ENCODE data around the gene NABP2. TPM values are rescaled to one million over a fixed set of nuclear protein-coding genes. Genes with fewer than 3 reads are reported as not detected.
A peak's percentile ranks its signal among the peaks of the same experiment; 100 is the strongest.

Gene NABP2
- total RNA-seq, 1 experiment from 2014 or later = 49.0 TPM

DNA sequence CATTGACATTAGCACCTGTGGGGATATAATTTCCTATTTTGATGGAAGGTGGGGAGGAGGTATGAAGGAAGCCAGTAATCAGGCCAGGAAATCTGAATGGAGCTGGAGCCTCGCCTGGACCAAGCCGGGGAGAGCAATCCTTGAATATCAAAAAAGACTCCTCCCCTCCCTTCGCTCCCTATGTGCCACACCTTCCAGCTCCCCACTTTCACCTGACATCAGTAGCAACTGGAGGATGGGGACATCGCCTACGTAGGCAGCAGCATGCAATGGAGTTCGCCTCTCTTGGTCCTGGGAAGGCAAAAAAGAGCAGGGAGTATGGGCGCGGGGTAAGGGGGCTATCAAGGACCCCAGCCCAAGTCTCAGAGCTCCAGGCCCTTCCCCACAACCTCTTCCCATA is 32.9 kb downstream of the NABP2 start:
- no CpG with 5 or more reads among the region's 8 CpGs for WGBS (ENCODE audit: extremely low coverage, insufficient read length, low lambda C conversion rate)
- Mint-ChIP-seq H3K36me3 (ENCODE audit: insufficient read depth in 1 of 3, low read depth in 3 of 3) (peaks cover 34 to 46% (median 46%) of the 10 kb centered on the region in 3 experiments; a peak in 6 of 7 replicates), H3K27me3 (ENCODE audit: low read depth) (peaks cover 2% of the 10 kb centered on the region; the same call in 1 of the 2 replicates), H3K9me3 (no peaks in the 10 kb centered on the region; a peak in 1 of 5 replicates), H3K4me3 (peak overlapping the region; percentile 93 to 97), H3K27ac (peak overlapping the region in 2 of 3 experiments; percentile 39 to 82; a peak in 2 of 7 replicates), H3K4me1 (peaks cover 20% of the 10 kb centered on the region in 2 experiments)
- no peak overlapping the region for H4K5ac ChIP-seq (ENCODE audit: insufficient read length, low read depth, low read length)
- no peak overlapping the region for H3K9ac ChIP-seq (ENCODE audit: extremely low read depth, insufficient read length, low read length)
- H2BK5ac ChIP-seq (ENCODE audit: insufficient read length, low read length) = no peak overlapping the region
- H2BK12ac ChIP-seq (ENCODE audit: insufficient read length, low read depth, low read length) = no peak overlapping the region
- no peak overlapping the region for H3K23ac ChIP-seq (ENCODE audit: insufficient read length, low read depth, low read length)
- H4K8ac ChIP-seq (replicated peaks; ENCODE audit: insufficient read length, low read depth, low read length) = no peak overlapping the region
- no peaks in the 10 kb centered on the region for H3K27me3 ChIP-seq (ENCODE audit: insufficient read depth, low read length)
- H3K79me1 ChIP-seq (ENCODE audit: insufficient read depth, low read depth, low read length, poor library complexity, severe bottlenecking) = no peaks in the 10 kb centered on the region
- TF ChIP-seq, protein P1, sequence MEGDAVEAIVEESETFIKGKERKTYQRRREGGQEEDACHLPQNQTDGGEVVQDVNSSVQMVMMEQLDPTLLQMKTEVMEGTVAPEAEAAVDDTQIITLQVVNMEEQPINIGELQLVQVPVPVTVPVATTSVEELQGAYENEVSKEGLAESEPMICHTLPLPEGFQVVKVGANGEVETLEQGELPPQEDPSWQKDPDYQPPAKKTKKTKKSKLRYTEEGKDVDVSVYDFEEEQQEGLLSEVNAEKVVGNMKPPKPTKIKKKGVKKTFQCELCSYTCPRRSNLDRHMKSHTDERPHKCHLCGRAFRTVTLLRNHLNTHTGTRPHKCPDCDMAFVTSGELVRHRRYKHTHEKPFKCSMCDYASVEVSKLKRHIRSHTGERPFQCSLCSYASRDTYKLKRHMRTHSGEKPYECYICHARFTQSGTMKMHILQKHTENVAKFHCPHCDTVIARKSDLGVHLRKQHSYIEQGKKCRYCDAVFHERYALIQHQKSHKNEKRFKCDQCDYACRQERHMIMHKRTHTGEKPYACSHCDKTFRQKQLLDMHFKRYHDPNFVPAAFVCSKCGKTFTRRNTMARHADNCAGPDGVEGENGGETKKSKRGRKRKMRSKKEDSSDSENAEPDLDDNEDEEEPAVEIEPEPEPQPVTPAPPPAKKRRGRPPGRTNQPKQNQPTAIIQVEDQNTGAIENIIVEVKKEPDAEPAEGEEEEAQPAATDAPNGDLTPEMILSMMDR (conservative IDR thresholded peaks at IDR 0.05) = no peak
- no peaks in the 10 kb centered on the region for H3K79me2 ChIP-seq (ENCODE audit: insufficient read depth, low read length)
- no peak overlapping the region for H3K27ac ChIP-seq (ENCODE audit: insufficient read length, low read depth, low read length)
- no peaks in the 10 kb centered on the region for H4K20me1 ChIP-seq (ENCODE audit: control insufficient read depth, insufficient read depth, insufficient read length)
- no peak overlapping the region for H3K18ac ChIP-seq (ENCODE audit: insufficient read length, low read depth, low read length)
- no peak overlapping the region for H2AFZ ChIP-seq (ENCODE audit: low read length)
- H3K4me1 ChIP-seq (ENCODE audit: insufficient read depth, low read length) = no peaks in the 10 kb centered on the region
- no peak overlapping the region for H3K4ac ChIP-seq (ENCODE audit: low read depth, low read length)
- H2BK20ac ChIP-seq (ENCODE audit: low read depth, low read length, poor library complexity, severe bottlenecking) = no peak overlapping the region
- no peaks in the 10 kb centered on the region for H3K23me2 ChIP-seq (ENCODE audit: insufficient read length, low read depth, low read length, poor library complexity, severe bottlenecking)
- no peak overlapping the region for H2BK15ac ChIP-seq (ENCODE audit: low read depth, low read length)
- H3K14ac ChIP-seq (ENCODE audit: insufficient read depth, low read length) = no peak overlapping the region
- no peak overlapping the region for H2AK5ac ChIP-seq (ENCODE audit: insufficient read length, low read length)
- no peak for DNase-seq
- H3K56ac ChIP-seq (ENCODE audit: insufficient read length, low read depth, low read length) = no peak overlapping the region
- H3T11ph ChIP-seq (ENCODE audit: low read length) = no peak overlapping the region
- H3K9me3 ChIP-seq (ENCODE audit: control insufficient read depth, low read depth, low read length) = no peaks in the 10 kb centered on the region
- H4K91ac ChIP-seq (ENCODE audit: insufficient read length, low read depth, low read length) = no peak overlapping the region
- no peak overlapping the region for H2BK120ac ChIP-seq (ENCODE audit: low read depth, low read length, poor library complexity, severe bottlenecking)
- peak overlapping the region; percentile 93 for H3K4me2 ChIP-seq (ENCODE audit: insufficient read depth, insufficient read length, low read length)
